AG04450 (cell line): Measurements from ENCODE around the gene TRIP13. TPM values are rescaled to one million over a fixed set of nuclear protein-coding genes. Genes with fewer than 3 reads are reported as not detected.
"Not testable (repeated sequence)": the region's sequence is repeated elsewhere in the genome, so short reads cannot be mapped to it uniquely, and the experiment has no call there.

ENCODE experiments used
- CTCF ChIA-PET: fragments of 300-600, 350-600 bp; formaldehyde crosslinking; extraction: SDS; loops from one replicate; lab custom pipeline; 2022; ENCODE audit warnings: antibody characterized with exemption, inconsistent platforms; lab: Charles Lee
- POLR2A ChIA-PET: fragments of 350-600 bp; formaldehyde crosslinking; extraction: SDS; loops from one replicate; lab custom pipeline; 2021; ENCODE audit warnings: antibody characterized with exemption, inconsistent platforms; lab: Yijun Ruan, JAX
- DNase-seq: peaks from one replicate; pipeline ENCODE4 v3.0.0-alpha.2; 2011; ENCODE audit warnings: low read depth, low spot score
- H3K27ac ChIP-seq: one replicate; pipeline ENCODE4 v1.5.1; 2012; ENCODE audit warnings: low read depth, low read length, control low read depth
- H3K27me3 ChIP-seq: one replicate; pipeline ENCODE4 v1.6.0; 2012; ENCODE audit warnings: low read length; ENCODE audit not compliant: control insufficient read depth, insufficient read depth
- H3K4me3 ChIP-seq: 2 replicates; pipeline ENCODE4 v1.5.1; 2011; ENCODE audit warnings: mild to moderate bottlenecking, low read depth, low read length, control low read depth
- H3K9me3 ChIP-seq: 2 replicates; pipeline ENCODE4 v1.5.1; 2012; ENCODE audit warnings: low read length; ENCODE audit not compliant: control insufficient read depth, insufficient read depth
- polyA plus RNA-seq: library from polyadenylated mRNA; depleted of rRNA; stranded (reverse); fragments of >200 nt; gene quantifications from 2 replicates; pipeline ENCODE4 v1.2.3, GENCODE V29; 2011
- TF ChIP-seq, protein P1 (sequence below): IDR thresholded peaks from 2 replicates; pipeline ENCODE4 v1.5.1; 2011; ENCODE audit warnings: low read depth, low read length, control low read depth, inconsistent platforms

The TRIP13 gene
- polyA plus RNA-seq, 1 experiment = 13.8 TPM

DNA sequence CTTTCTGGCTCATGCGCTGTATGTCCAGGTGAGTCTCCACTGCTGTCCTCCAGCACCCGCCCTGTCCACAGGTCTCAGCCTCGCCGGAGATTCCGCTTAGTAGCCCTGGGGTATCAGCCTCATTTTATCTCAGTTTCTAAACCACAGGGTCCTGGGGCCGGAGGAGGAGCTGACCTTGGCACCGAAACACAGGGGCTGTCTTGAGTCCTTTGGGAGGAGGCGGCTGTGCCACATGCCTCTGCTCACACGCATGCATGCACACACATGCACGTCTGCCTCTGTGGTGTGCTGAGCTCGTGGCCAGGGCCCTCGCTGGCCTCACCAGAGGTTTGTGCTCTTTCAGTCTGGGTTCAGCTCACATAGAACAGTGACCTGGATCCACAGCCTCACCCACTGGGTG is 23.3 kb downstream of the TRIP13 start:
- Histone ChIP-seq H3K27me3 (no peaks in the 10 kb centered on the region), H3K9me3 (peaks cover 4% of the 10 kb centered on the region; the same call in 1 of the 2 replicates), H3K27ac (no peak overlapping the region), H3K4me3 (no peak overlapping the region)
- POLR2A ChIA-PET = no interaction called here
- CTCF ChIA-PET = no interaction called here
- TF ChIP-seq, protein P1, sequence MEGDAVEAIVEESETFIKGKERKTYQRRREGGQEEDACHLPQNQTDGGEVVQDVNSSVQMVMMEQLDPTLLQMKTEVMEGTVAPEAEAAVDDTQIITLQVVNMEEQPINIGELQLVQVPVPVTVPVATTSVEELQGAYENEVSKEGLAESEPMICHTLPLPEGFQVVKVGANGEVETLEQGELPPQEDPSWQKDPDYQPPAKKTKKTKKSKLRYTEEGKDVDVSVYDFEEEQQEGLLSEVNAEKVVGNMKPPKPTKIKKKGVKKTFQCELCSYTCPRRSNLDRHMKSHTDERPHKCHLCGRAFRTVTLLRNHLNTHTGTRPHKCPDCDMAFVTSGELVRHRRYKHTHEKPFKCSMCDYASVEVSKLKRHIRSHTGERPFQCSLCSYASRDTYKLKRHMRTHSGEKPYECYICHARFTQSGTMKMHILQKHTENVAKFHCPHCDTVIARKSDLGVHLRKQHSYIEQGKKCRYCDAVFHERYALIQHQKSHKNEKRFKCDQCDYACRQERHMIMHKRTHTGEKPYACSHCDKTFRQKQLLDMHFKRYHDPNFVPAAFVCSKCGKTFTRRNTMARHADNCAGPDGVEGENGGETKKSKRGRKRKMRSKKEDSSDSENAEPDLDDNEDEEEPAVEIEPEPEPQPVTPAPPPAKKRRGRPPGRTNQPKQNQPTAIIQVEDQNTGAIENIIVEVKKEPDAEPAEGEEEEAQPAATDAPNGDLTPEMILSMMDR = no peak
- no peak for DNase-seq

DNA sequence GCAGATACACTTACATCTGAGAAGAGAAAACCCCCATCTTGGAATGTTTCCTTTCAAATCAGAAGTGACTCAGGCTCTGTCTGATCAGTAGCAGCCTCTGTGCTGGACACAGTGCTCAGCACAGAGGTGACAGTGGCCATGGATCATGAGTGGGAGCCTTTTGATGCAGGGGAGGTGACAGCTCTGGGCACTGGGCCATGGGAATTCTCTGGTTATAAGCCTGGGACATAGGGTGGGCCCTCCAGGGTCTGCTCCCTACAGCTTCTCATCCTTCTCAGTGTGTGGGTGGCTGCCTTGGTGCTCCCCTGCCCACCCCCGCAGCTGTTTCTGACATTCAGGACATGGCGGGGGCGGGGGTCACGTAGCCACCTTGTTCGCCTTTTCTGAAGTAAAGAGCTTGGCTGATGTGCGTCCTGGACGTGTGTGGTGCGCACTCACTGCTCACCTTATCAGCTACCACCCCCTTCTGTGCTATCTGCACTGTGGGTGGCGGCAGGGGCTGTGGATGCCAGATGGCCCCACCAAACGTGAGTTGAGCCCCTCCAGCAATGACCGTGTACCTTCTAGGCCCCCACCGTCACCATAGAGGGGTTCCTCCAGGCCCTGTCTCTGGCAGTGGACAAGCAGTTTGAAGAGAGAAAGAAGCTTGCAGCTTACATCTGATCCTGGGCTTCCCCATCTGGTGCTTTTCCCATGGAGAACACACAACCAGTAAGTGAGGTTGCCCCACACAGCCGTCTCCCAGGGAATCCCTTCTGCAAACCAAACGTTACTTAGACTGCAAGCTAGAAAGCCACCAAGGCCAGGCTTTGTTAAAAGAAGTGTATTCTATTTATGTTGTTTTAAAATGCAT is 24.0 kb downstream of the TRIP13 start:
- peaks cover 4% of the 10 kb centered on the region; the same call in 1 of the 2 replicates for H3K9me3 ChIP-seq
- no peaks in the 10 kb centered on the region for H3K27me3 ChIP-seq
- TF ChIP-seq, protein P1 = no peak
- POLR2A ChIA-PET = no interaction called here
- H3K4me3 ChIP-seq = no peak overlapping the region
- H3K27ac ChIP-seq = no peak overlapping the region
- DNase-seq = no peak
- CTCF ChIA-PET = no interaction called here

DNA sequence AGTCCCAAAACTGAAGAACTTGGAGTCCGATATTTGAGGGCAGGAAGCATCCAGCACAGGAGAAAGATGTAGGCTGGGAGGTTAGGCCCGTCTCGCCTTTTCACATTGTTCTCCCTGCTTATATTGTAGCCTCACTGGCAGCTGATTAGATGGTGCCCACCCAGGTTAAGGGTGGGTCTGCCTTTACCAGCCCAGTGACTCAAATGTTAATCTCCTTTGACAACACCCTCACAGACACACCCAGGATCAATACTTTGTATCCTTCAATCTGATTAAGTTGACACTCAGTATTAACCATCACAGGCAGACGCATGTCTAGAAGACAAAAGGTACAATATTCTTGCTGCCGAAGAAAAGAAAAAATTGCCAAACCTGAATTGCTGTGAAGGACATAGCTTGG is 26.0 kb downstream of the TRIP13 start:
- H3K9me3 ChIP-seq, H3K27ac ChIP-seq, POLR2A ChIA-PET, H3K4me3 ChIP-seq, DNase-seq, H3K27me3 ChIP-seq: not testable (repeated sequence)
- CTCF ChIA-PET = interaction anchor here (0.6 kb wide), 1 partner anchor 249 kb away, joined by 6 read pairs; no protein-coding TSS in a partner anchor

DNA sequence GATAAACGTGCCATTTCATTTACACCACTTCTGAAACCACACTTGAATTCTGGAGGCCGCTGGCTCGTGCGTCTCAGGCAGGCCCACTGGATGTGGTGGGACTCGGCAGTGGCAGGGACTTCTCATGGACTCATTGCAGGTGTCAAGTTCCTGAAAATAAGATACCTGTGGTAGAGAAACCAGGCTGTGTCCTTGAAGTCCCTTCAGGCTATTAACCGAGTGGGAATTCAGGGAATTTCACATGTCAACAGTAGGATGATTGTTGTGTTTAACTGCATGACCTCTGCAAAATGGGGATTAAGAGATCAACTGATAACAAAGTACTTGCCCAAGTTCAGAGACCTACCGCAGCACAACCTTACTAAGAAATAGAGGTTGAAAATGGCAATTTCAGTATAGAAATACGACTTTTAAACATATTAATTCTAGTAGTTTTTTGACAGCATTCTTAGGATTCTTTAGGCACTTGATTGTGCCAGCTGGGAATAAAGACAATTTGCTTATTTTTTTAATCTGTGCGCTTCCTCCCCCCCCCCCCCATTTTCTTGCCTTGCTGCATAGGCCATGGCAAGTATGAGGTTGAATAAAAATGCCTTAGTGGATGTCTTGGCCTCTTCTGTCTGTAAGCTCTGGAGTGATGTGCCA is 26.8 kb downstream of the TRIP13 start:
- DNase-seq = no peak

DNA sequence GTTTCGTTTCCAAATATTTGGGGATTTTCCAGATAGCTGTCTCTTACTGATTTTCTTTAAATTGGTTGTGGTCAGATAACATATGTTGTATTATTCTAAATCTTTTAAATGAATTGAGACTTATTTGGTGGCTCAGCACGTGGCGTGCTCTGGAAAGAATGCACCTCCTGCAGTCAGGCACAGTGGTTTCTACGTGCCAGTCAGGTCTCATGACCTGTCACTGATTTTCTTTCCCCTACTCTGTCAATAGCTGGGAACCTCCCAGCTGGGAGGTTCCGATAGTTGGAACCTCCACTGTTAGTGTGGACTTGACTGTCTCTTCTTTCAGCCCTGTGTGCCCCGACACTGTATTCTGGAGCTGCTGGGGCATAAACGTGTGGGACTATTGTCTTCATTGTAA is 27.6 kb downstream of the TRIP13 start:
- Histone ChIP-seq H3K27me3 (no peaks in the 10 kb centered on the region), H3K9me3 (no peaks in the 10 kb centered on the region), H3K27ac (no peak overlapping the region), H3K4me3 (no peak overlapping the region)
- DNase-seq = no peak
- CTCF ChIA-PET = interaction anchor here (1.3 to 1.7 kb wide), 2 partner anchors 14 to 249 kb away, joined by 3 to 7 read pairs; no protein-coding TSS in a partner anchor
- POLR2A ChIA-PET = no interaction called here
- TF ChIP-seq, protein P1 = no peak

More for the DNA sequence above, 26.8 kb downstream of the TRIP13 start:
- Histone ChIP-seq H3K9me3 (no peaks in the 10 kb centered on the region), H3K27me3 (no peaks in the 10 kb centered on the region), H3K27ac (no peak overlapping the region), H3K4me3 (no peak overlapping the region)
- ChIA-PET CTCF (interaction anchor here (1.3 kb wide), 1 partner anchor 15 kb away, joined by 3 read pairs; no protein-coding TSS in a partner anchor), POLR2A (no interaction called here)
- TF ChIP-seq, protein P1 = no peak
